ENCODE data around the gene SRRM3. TPM values are rescaled to one million over a fixed set of nuclear protein-coding genes. Genes with fewer than 3 reads are reported as not detected.
A peak's percentile ranks its signal among the peaks of the same experiment; 100 is the strongest.

SRRM3 gene
- total and polyA plus RNA-seq, 9 of the 15 experiments (the other 6 are each of a cell fraction or from before 2014, with no cell fraction given), result 0.04 to 0.91 (median 0.46) TPM; not detected in 2

- TF ChIP-seq ZNF717 (CRISPR knock-in tag; IDR thresholded peaks at IDR 0.05), result no peak
- no peak for TF ChIP-seq CEBPB (tag; IDR thresholded peaks at IDR 0.05)
- TF ChIP-seq CBFA2T3 (IDR thresholded peaks at IDR 0.05), result no peak
- peak; percentile 7 for TF ChIP-seq MEIS2 (IDR thresholded peaks at IDR 0.05; ENCODE audit: partially characterized antibody)
- no peak for TF ChIP-seq CBX8 (IDR thresholded peaks at IDR 0.05; ENCODE audit: borderline replicate concordance, extremely low read depth, low read depth, low read length, poor library complexity, severe bottlenecking)
- 0 out of 6 replicates have a peak, but pooled peaks of 1 of the 3 experiments have one; percentile 10 for TF ChIP-seq CTCF (IDR thresholded peaks at IDR 0.05 in 2 of 3, conservative IDR thresholded peaks at IDR 0.05 in 1 of 3; ENCODE audit: insufficient read depth in 2 of 3, low read depth in 1 of 3, low read length in 3 of 3)
- TF ChIP-seq MIER1 (IDR thresholded peaks at IDR 0.05; ENCODE audit: low read depth), result no peak
- TF ChIP-seq ZNF280A (IDR thresholded peaks at IDR 0.05; ENCODE audit: low read depth, partially characterized antibody), result no peak
- no peak for TF ChIP-seq ZNF589 (CRISPR knock-in tag; IDR thresholded peaks at IDR 0.05; ENCODE audit: low read depth)
- TF ChIP-seq, protein P1, sequence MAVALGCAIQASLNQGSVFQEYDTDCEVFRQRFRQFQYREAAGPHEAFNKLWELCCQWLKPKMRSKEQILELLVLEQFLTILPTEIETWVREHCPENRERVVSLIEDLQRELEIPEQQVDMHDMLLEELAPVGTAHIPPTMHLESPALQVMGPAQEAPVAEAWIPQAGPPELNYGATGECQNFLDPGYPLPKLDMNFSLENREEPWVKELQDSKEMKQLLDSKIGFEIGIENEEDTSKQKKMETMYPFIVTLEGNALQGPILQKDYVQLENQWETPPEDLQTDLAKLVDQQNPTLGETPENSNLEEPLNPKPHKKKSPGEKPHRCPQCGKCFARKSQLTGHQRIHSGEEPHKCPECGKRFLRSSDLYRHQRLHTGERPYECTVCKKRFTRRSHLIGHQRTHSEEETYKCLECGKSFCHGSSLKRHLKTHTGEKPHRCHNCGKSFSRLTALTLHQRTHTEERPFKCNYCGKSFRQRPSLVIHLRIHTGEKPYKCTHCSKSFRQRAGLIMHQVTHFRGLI (CRISPR knock-in tag; IDR thresholded peaks at IDR 0.05), result 0 out of 2 replicates have a peak, but pooled peaks have one; percentile 54
- no peak for TF ChIP-seq HOXB6 (CRISPR knock-in tag; IDR thresholded peaks at IDR 0.05; ENCODE audit: borderline replicate concordance)
- TF ChIP-seq, protein P2, sequence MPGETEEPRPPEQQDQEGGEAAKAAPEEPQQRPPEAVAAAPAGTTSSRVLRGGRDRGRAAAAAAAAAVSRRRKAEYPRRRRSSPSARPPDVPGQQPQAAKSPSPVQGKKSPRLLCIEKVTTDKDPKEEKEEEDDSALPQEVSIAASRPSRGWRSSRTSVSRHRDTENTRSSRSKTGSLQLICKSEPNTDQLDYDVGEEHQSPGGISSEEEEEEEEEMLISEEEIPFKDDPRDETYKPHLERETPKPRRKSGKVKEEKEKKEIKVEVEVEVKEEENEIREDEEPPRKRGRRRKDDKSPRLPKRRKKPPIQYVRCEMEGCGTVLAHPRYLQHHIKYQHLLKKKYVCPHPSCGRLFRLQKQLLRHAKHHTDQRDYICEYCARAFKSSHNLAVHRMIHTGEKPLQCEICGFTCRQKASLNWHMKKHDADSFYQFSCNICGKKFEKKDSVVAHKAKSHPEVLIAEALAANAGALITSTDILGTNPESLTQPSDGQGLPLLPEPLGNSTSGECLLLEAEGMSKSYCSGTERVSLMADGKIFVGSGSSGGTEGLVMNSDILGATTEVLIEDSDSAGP (CRISPR knock-in tag; IDR thresholded peaks at IDR 0.05), result no peak
- TF ChIP-seq ZNF384 (IDR thresholded peaks at IDR 0.05; ENCODE audit: low read depth, low read length), result no peak
- no peak for TF ChIP-seq MYBL2 (IDR thresholded peaks at IDR 0.05; ENCODE audit: low read depth)
- TF ChIP-seq MYBL2 (CRISPR knock-in tag; IDR thresholded peaks at IDR 0.05; ENCODE audit: borderline replicate concordance), result no peak
- TF ChIP-seq ZFP1 (CRISPR knock-in tag; IDR thresholded peaks at IDR 0.05), result 0 out of 2 replicates have a peak, but pooled peaks have one; percentile 20
- TF ChIP-seq EHMT2 (IDR thresholded peaks at IDR 0.05), result peak; percentile 23; the same call in 1 of the 2 replicates
- peak; percentile 79; the same call in 1 of the 2 replicates for TF ChIP-seq RB1 (IDR thresholded peaks at IDR 0.05; ENCODE audit: low read depth)
- TF ChIP-seq TEAD2 (tag; IDR thresholded peaks at IDR 0.05), result no peak
- no peak for TF ChIP-seq TRIM24 (IDR thresholded peaks at IDR 0.05)
- no peak for TF ChIP-seq TCF7L2 (IDR thresholded peaks at IDR 0.05; ENCODE audit: low read depth, low read length)
- TF ChIP-seq EP400 (IDR thresholded peaks at IDR 0.05), result peak; percentile 63
Observed at GRCh38 chr7:76302347-76303201, 100.9 kb downstream of the SRRM3 start, which contains the start of gene HSPB1 (continued).

Measured in K562 (cell line).